CD4-positive, alpha-beta T cell treated with Interleukin-10 for 1 hour (primary cell): Measurements from ENCODE around the gene GDPD2.
"Not testable (repeated sequence)": the region's sequence is repeated elsewhere in the genome, so short reads cannot be mapped to it uniquely, and the experiment has no call there.

Source experiments
- DNase-seq: peaks from one replicate; pipeline ENCODE4 v3.0.0-alpha.2; 2020

GDPD2 gene

DNA sequence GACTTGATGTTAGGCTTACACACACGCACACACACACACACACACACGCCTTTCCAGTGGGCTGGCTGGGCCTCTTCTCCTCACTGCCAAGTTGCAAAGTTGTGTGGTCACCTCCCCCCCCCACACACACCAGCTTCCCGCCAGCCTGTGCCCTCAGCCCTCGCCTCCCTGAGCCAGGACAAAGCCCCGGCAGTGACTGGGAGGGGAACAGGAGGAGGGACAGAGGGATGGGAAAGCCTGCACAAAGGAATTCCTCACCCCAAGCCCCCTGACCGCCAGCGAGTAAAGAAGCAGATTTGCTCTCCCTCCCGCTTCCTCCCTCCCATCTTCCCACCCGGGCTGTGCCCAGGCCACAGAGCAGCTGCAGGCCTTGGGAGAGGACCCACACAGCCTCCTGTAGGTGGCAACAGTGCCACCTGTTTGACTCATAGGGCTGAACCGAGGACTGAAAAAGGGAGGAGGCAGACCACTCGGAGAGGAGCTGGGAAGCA lies at the start of gene GDPD2:
TSS of gene GDPD2 (plus strand) at position 464 of the 491 bp plus-strand sequence. CDS start 1,671 bp downstream, outside the sequence.
- no peak for DNase-seq

DNA sequence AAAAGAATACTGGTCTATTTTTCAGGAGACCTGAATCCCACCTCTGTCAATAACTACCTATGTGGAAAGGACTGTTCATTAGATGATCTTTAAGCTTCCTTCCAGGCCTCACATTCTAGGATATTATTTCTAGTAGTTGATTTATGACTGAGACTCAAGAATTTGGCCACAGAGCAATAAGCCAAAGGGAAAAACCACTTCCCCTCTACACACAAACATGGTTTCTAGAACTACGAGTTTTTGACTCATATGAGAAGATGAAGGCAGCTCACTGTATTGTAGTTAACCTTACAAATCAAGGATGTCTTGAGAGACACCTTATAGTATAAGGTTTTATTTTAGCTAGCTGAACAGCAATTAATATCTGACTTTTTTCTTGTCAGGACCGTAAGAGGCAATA lies 36.9 kb upstream of the GDPD2 start:
- DNase-seq = no peak

DNA sequence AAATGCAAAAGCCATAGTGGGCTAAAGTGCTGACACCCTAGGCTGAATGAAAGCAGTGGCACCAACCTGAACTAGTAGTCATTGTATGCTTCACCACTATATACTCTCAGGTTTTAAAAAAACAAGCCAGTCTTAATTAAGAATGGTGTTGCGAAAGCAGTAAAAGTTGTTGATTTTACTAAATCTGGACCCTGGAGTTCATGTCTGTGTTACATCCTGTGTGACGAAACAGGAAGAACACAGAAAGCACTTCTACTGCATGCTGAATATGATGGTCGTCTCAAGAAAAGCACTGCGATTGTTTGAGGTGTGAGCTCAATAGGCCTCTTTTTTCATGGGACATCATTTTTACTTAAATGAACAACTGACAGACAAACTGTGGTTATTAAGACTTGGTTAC lies 24.2 kb upstream of the GDPD2 start:
- DNase-seq = peak; percentile 66

GRCh38 chrX:70400181-70400580 lies 22.9 kb upstream of the GDPD2 start:
- DNase-seq = not testable (repeated sequence)

GRCh38 chrX:70402721-70403120 lies 20.4 kb upstream of the GDPD2 start:
- DNase-seq = no peak

DNA sequence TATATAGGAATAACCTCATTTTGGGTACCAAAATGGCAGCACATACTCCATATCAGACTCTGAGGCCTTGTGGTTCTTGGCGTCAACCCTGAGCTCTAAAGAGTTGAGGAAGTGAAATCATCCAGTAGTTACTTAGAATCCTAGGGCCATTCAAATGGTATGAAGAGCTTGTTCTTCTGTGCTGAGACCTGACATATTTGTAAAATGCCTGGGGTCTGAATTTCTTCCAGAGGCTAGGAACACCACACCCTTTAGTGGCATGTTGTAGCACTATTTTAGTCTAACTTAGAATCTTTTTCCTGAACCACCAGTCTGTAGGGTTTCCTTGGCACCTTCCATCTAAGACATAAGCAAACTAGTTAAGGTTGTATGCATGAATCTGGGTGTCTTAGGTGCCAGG lies 18.1 kb upstream of the GDPD2 start:
- no peak for DNase-seq

DNA sequence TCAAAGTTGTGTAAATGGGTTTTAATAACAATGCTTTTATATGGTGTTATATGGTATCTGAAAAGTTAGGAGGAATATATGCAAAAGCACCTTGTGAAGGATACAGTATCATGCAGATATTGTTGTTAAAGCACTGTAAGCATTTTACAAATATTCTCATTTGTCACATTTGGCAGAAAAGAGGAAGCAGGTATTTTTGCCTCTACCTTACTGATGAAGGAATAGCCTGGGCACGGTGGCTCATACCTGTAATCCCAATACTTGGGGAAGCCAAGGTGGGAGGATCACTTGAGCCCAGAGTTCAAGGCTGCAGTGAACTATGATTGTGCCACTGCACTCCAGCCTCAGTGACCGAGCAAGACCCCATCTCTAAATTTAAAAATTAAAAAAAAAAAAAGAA lies 12.2 kb upstream of the GDPD2 start:
- no peak for DNase-seq

DNA sequence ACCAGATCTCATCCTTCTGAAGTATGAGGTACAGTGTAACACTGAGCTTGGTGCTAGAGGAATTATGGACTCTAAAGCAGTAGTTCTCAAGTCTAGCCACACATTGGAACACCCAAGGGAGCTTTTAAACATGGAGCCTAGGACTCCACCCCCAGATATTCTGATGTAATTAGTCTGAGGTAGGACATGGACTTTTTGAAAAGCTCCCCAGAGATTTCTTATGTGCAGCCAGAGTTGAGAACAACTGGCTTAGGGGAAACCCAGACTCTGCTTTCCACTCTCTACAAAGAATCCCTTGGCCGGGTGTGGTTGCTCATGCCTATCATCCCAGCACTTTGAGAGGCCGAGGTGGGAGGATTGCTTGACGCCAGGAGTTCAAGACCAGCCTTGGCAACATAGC lies 11.6 kb upstream of the GDPD2 start:
- no peak for DNase-seq

- DNase-seq = no peak
These were observed 1.5 kb upstream of the GDPD2 start for GRCh38 chrX:70421618-70422017.

GRCh38 chrX:70423936-70424675 lies 992 bp downstream of the GDPD2 start:
- DNase-seq = no peak

DNA sequence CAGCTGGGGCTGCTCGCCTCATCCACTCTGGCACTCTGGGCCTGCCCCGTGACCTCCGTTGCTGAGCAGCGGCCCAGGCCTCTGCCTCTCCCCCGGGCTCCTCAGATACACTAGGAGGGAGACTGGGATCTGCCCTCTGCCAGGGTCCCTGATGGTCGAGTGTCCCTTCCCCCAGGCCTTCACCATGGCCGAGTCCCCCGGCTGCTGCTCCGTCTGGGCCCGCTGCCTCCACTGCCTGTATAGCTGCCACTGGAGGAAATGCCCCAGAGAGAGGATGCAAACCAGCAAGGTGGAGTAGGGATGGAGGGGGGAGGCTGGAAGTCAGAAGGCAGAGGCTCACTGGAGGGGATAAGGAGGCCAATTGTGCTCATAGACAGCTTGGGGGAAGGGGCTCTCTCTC lies 1.7 kb downstream of the GDPD2 start:
- DNase-seq = no peak

GRCh38 chrX:70426286-70427278 lies 3.5 kb downstream of the GDPD2 start:
- no peak for DNase-seq

- no peak for DNase-seq
These were observed 4.3 kb downstream of the GDPD2 start for GRCh38 chrX:70427365-70427764.

DNA sequence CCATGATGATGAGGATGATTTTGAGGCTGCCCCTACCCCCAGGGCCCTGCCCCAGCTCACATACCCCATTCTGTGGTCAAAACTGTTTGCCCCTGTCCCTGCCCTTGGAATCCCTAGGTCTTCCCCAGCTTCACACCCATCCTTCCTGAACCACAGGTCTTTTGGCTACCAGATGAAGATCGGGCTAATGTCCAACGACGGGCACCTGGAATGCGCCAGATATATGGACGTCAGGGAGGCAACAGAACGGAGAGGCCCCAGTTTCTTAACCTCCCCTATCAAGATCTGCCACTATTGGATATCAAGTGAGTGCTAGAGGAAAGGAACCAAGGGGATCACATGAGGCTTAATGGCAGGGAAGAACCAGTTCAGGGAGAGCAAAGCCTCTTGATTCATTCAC lies 6.6 kb downstream of the GDPD2 start:
- no peak for DNase-seq

DNA sequence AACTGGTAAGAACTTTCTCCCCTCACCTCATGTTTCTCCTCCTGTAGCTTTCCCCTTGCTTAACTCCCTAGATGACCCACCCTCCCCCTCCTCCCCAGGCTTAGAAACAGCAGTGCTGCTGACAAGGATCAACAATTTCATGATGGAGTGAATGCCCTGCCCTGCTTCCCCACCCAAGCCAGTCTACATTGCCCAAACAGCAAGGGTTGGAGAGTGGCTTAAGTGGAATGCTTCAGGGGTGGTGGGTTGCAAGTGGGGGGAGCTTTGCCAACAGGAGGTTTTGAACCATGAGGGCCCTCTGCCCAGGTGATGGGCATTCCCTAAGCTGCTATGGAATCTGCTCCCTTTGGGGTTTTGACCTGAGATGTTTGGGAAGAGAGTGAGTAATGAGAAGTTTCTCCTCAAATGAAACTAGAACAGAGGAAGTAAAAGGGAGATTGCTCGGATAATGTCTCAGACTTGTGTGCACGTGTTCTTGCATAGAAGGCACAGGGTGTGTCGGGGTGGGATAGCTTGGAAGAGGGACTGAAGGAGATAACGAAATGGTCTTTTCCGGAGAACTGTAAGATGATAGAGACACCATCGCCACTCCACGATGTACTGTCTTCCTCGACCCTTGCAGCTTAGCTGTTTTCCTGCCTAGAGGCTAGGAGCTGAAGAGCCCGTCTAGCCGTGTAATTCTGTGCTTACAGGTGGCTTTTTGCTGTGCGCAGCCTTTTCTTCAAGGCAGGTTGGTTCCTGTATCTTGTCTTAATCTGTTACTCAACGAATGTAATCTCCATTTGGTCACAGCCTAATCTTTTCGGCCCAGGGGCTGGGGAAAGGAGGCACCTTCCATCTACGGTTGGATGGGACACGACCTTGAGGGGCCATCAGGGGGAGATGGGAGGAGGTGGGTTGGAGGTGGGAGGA lies 10.1 kb downstream of the GDPD2 start:
- DNase-seq = no peak

DNA sequence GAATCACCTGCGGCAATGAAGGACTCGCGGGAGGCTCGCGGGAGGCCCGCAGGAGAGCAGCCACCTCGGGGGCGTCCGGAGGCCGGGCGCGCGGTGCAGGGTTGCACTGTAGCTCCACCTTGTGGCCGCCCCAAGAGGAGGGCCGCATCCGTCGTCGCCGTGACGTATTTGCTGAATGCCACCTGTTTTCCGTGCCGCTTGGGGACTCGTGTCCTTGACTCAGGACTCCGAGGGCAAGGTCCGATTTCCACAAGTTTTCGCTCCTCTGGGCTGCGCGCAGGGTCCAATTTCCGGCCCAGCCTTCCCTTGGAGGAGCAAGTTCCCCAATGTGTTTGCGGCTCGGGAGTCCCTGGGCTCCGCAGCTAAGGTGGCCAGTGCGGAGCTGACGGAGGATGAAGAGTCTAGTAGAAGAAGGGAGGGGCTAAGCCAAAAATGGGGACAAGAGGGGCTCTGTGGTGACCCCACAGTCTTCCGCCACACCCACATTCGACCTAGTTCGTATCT lies 10.8 kb downstream of the GDPD2 start:
- peak; percentile 81 for DNase-seq

DNA sequence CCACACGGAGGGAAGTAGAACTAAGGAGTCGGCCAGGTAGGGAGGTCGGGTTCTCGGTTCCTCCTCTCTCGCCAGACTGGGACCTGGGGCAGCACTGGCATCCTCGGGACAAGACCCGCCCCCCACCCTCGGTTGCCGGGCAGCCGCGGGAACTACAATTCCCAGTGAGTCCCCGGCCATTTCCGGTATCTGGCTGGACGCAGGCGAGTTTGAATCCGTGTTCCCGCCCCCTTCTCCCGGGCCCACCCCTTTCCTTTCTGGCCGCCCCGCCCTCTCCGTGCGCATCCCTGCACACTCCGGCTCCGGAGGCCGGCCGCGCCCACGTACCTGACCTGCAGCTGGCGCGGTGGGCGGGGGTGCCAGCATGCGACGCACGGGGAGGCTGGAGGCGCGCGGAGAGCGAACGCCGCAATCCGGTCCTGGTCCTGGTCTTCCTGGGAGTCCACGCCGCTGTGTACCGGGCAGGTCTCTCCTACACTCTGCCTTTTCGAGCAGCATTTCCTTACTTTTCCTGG lies 11.3 kb downstream of the GDPD2 start:
- peak; percentile 79 for DNase-seq

- peak; percentile 31 for DNase-seq
These were observed 11.9 kb downstream of the GDPD2 start for GRCh38 chrX:70434914-70435586.

DNA sequence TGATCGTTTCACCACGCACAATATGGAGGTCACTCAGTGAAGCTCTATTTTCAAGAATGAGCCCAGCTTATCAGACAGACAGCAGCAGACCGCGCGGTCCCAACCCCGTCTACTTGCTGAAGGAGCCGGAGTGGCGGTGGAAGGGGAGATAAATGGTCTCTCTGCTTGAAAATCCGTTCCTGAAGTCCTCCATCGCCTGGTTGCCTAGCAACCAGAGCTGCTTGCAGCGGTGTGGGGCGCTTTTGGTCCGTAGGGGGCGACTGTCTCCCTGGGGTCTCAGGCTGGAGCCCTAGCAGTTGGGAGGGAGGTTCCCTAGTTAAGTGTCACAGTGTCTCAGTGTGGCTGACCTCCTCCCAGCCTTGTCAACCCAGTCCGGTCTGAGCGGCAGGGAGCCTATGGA lies 13.2 kb downstream of the GDPD2 start:
- DNase-seq = no peak

DNA sequence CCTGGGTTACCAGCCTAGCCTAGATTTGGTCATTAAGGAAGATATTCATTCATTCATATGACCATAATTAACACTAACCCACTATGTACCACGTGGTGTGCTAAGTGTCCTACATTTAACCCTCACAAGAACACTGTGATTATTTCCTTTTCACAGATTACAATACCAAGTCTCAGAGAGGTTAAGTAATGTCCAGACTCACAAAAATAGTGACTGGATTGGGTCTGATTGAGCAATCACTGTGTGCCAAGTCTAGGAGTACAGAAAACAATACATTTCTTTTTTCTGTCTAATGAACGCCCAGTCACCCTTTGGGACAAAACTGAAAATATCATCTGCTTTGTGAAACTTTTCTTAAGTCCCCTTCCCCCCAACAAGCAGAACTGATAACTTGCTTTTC lies 13.9 kb downstream of the GDPD2 start:
- no peak for DNase-seq

- DNase-seq = no peak
These were observed 15.0 kb downstream of the GDPD2 start for GRCh38 chrX:70437921-70438665.
